Parathyroid adenoma (tissue), 2 donors: Measurements from ENCODE around the gene C4BPB.

ENCODE experiments used
- H2AFZ ChIP-seq: fragments of 300-600 bp; sonication (generic); one replicate; pipeline ENCODE4 v1.7.0; 2017; ENCODE audit warnings: antibody characterized with exemption, mild to moderate bottlenecking
- H3K27ac ChIP-seq: fragments of 300-600 bp; sonication (generic); one replicate; pipeline ENCODE4 v1.7.0; 2017
- H3K27me3 ChIP-seq: fragments of 300-600 bp; sonication (generic); one replicate; pipeline ENCODE4 v1.7.0; 2017; ENCODE audit warnings: low read length; ENCODE audit not compliant: control insufficient read depth, insufficient read depth
- H3K36me3 ChIP-seq: fragments of 300-600 bp; sonication (generic); one replicate; pipeline ENCODE4 v1.7.0; 2017; ENCODE audit warnings: low read length; ENCODE audit not compliant: control insufficient read depth, insufficient read depth
- H3K4me1 ChIP-seq: fragments of 300-600 bp; sonication (generic); one replicate; pipeline ENCODE4 v1.7.0; 2017; ENCODE audit warnings: control low read depth
- H3K4me2 ChIP-seq: fragments of 300-600 bp; sonication (generic); one replicate; pipeline ENCODE4 v1.7.0; 2017; ENCODE audit warnings: low read length
- H3K4me3 ChIP-seq: fragments of 300-600 bp; sonication (generic); one replicate; pipeline ENCODE4 v1.7.0; 2017; ENCODE audit warnings: low read depth, low read length
- H3K79me2 ChIP-seq: fragments of 300-600 bp; sonication (generic); one replicate; pipeline ENCODE4 v1.7.0; 2017; ENCODE audit warnings: control low read depth
- H3K9ac ChIP-seq: fragments of 300-600 bp; sonication (generic); one replicate; pipeline ENCODE4 v1.7.0; 2017; ENCODE audit warnings: mild to moderate bottlenecking
- H3K9me3 ChIP-seq: fragments of 300-600 bp; sonication (generic); one replicate; pipeline ENCODE4 v1.7.0; 2017; ENCODE audit warnings: low read length; ENCODE audit not compliant: control insufficient read depth
- TF ChIP-seq, protein P1 (sequence below): fragments of 300-600 bp; sonication (generic); IDR thresholded peaks from one replicate; pipeline ENCODE4 v1.7.0; 2017; ENCODE audit warnings: antibody characterized with exemption, mild to moderate bottlenecking
- donor health status: primary hyperparathyroidism.

C4BPB gene

GRCh38 chr1:207088161-207088560 is 499 bp upstream of the C4BPB start:
- Histone ChIP-seq H3K9me3 (no peaks in the 10 kb centered on the region), H3K79me2 (no peaks in the 10 kb centered on the region), H3K27ac (no peak overlapping the region), H3K4me1 (no peaks in the 10 kb centered on the region), H3K9ac (no peak overlapping the region), H3K4me2 (no peak overlapping the region), H3K36me3 (no peaks in the 10 kb centered on the region), H3K27me3 (no peaks in the 10 kb centered on the region), H2AFZ (no peak overlapping the region), H3K4me3 (no peak overlapping the region)
- TF ChIP-seq, protein P1, sequence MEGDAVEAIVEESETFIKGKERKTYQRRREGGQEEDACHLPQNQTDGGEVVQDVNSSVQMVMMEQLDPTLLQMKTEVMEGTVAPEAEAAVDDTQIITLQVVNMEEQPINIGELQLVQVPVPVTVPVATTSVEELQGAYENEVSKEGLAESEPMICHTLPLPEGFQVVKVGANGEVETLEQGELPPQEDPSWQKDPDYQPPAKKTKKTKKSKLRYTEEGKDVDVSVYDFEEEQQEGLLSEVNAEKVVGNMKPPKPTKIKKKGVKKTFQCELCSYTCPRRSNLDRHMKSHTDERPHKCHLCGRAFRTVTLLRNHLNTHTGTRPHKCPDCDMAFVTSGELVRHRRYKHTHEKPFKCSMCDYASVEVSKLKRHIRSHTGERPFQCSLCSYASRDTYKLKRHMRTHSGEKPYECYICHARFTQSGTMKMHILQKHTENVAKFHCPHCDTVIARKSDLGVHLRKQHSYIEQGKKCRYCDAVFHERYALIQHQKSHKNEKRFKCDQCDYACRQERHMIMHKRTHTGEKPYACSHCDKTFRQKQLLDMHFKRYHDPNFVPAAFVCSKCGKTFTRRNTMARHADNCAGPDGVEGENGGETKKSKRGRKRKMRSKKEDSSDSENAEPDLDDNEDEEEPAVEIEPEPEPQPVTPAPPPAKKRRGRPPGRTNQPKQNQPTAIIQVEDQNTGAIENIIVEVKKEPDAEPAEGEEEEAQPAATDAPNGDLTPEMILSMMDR = no peak

DNA sequence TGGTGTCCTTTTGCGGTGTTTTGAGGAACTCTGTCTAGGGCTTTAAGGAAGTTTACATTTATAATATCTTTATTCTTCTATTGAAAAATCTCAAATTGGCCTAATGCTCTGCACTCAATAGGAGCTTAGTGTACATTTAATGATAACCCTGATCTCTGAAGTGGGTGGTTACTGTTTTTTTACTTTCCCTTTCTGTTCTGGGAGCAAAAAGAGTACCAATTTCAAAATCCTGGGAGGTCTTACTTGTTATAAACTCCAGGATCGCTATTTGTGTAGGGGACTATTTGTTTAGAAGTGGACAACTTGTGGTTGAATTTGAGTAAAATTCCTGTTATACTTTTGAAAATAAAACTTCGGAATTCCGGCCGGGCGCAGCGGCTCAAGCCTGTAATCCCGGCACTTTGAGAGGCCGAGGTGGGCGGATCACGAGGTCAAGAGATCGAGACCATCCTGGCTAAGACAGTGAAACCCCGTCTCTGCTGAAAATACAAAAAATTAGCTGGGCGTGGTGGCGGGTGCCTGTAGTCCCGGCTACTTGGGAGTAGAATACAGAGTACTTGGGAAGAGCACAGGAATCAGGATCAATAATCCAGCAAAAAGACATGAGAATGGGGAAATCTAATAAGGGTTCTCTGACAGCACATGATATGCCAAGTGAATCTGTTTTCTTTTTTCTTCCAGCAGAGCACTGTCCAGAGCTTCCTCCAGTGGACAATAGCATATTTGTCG is 1.1 kb downstream of the C4BPB start:
- TF ChIP-seq, protein P1 = no peak

GRCh38 chr1:207091200-207091908 is 2.7 kb downstream of the C4BPB start:
- Histone ChIP-seq H3K27me3 (no peaks in the 10 kb centered on the region), H3K4me3 (no peak overlapping the region), H3K4me2 (no peak overlapping the region), H3K9me3 (no peaks in the 10 kb centered on the region), H3K36me3 (no peaks in the 10 kb centered on the region), H3K79me2 (no peaks in the 10 kb centered on the region), H2AFZ (no peak overlapping the region), H3K9ac (no peak overlapping the region), H3K4me1 (no peaks in the 10 kb centered on the region), H3K27ac (no peak overlapping the region)
- TF ChIP-seq, protein P1 = no peak

More for the DNA sequence above, 1.1 kb downstream of the C4BPB start:
- H3K9ac ChIP-seq = no peak overlapping the region
- H3K4me2 ChIP-seq = no peak overlapping the region
- no peak overlapping the region for H3K4me3 ChIP-seq
- no peaks in the 10 kb centered on the region for H3K27me3 ChIP-seq
- no peak overlapping the region for H3K27ac ChIP-seq
- H2AFZ ChIP-seq = no peak overlapping the region
- H3K36me3 ChIP-seq = no peaks in the 10 kb centered on the region
- no peaks in the 10 kb centered on the region for H3K4me1 ChIP-seq
- H3K9me3 ChIP-seq = no peaks in the 10 kb centered on the region
- H3K79me2 ChIP-seq = no peaks in the 10 kb centered on the region

GRCh38 chr1:207093944-207094343 is 5.3 kb downstream of the C4BPB start:
- H3K36me3 ChIP-seq = no peaks in the 10 kb centered on the region
- no peaks in the 10 kb centered on the region for H3K9me3 ChIP-seq
- no peak overlapping the region for H3K4me3 ChIP-seq

More at GRCh38 chr1:207093944-207094343, 5.3 kb downstream of the C4BPB start:
- TF ChIP-seq, protein P1 = no peak
- H2AFZ ChIP-seq = no peak overlapping the region
- H3K79me2 ChIP-seq = no peaks in the 10 kb centered on the region
- no peak overlapping the region for H3K9ac ChIP-seq
- H3K27me3 ChIP-seq = no peaks in the 10 kb centered on the region
- H3K4me1 ChIP-seq = no peaks in the 10 kb centered on the region
- H3K27ac ChIP-seq = no peak overlapping the region
- H3K4me2 ChIP-seq = no peak overlapping the region
